ENCODE measurements around the gene DCDC2.

GRCh38 chr6:24313251-24314141, 44.4 kb downstream of the DCDC2 start:
- TF ChIP-seq, protein P1, sequence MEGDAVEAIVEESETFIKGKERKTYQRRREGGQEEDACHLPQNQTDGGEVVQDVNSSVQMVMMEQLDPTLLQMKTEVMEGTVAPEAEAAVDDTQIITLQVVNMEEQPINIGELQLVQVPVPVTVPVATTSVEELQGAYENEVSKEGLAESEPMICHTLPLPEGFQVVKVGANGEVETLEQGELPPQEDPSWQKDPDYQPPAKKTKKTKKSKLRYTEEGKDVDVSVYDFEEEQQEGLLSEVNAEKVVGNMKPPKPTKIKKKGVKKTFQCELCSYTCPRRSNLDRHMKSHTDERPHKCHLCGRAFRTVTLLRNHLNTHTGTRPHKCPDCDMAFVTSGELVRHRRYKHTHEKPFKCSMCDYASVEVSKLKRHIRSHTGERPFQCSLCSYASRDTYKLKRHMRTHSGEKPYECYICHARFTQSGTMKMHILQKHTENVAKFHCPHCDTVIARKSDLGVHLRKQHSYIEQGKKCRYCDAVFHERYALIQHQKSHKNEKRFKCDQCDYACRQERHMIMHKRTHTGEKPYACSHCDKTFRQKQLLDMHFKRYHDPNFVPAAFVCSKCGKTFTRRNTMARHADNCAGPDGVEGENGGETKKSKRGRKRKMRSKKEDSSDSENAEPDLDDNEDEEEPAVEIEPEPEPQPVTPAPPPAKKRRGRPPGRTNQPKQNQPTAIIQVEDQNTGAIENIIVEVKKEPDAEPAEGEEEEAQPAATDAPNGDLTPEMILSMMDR (IDR thresholded peaks at IDR 0.05; ENCODE audit: borderline replicate concordance, extremely low read depth, low read length, poor library complexity, severe bottlenecking): no peak
- no peak for TF ChIP-seq EZH2 (IDR thresholded peaks at IDR 0.05; ENCODE audit: borderline replicate concordance, low read depth, low read length, severe bottlenecking)
